Adrenal gland (tissue), 5 donors: Measurements from ENCODE around the gene CYSTM1.

Experiments
- POLR2A ChIP-seq, 2 donors: fragments of 450-650 bp; IDR thresholded peaks; one replicate each; pipeline ENCODE4 v1.6.1; 2017; ENCODE audit warnings: antibody characterized with exemption in 2 of 2, mild to moderate bottlenecking in 2 of 2, moderate library complexity in 1 of 2
- TF ChIP-seq, protein P1 (sequence below), 6 experiments: fragments of 450-650 bp in 4 of 6; fragments of 200-600 bp in 2 of 6; sonication (generic) in 1 of 6; IDR thresholded peaks; 1 replicate in 5 of 6; 2 replicates in 1 of 6; pipeline versions ENCODE4 v1.5.1 to v1.8.0; 2016 to 2021; ENCODE audit warnings: antibody characterized with exemption in 6 of 6, mild to moderate bottlenecking in 2 of 6, moderate library complexity in 1 of 6
- donor health status: DM: no; HTN: no; CAD: no.

DNA sequence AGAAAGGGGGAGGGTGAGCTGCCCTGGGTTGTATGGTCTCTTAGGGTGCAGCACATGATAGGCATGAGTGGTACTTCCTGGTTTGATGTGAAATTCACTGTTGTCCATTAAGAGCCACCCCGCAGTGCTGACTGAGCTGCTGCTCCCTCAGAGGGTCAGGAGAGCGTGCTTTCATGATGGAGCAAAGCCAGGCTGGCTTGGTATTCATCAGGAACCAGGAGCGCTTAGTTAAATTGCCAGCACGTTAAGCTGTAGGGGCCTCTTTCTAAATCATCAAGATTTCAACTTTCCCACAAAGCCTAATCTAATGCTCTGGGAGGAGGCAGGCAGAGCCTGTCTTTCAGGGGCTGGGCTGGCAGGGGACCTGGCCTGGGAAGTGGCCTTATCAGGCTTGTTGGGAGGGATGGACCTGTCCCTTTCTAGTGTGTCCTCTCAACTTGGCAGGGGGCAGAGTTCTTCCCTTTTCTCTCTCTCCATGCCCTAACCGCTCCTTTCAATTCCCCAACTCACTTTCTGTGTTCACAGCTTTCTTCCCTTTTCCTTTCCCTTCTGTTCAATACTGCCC lies 7.9 kb downstream of the CYSTM1 start:
- TF ChIP-seq, protein P1, sequence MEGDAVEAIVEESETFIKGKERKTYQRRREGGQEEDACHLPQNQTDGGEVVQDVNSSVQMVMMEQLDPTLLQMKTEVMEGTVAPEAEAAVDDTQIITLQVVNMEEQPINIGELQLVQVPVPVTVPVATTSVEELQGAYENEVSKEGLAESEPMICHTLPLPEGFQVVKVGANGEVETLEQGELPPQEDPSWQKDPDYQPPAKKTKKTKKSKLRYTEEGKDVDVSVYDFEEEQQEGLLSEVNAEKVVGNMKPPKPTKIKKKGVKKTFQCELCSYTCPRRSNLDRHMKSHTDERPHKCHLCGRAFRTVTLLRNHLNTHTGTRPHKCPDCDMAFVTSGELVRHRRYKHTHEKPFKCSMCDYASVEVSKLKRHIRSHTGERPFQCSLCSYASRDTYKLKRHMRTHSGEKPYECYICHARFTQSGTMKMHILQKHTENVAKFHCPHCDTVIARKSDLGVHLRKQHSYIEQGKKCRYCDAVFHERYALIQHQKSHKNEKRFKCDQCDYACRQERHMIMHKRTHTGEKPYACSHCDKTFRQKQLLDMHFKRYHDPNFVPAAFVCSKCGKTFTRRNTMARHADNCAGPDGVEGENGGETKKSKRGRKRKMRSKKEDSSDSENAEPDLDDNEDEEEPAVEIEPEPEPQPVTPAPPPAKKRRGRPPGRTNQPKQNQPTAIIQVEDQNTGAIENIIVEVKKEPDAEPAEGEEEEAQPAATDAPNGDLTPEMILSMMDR (IDR thresholded peaks at IDR 0.05), result no peak
- TF ChIP-seq POLR2A (IDR thresholded peaks at IDR 0.05), result no peak
